Measurements from ENCODE around the gene LRRK1. TPM values are rescaled to one million over a fixed set of nuclear protein-coding genes. Genes with fewer than 3 reads are reported as not detected.

LRRK1 gene
- total and polyA plus RNA-seq, 2 donors (not counting 1 experiment from before 2014, with no cell fraction given): 19.8 to 53.0 TPM

GRCh38 chr15:101118116-101118515, 199.0 kb downstream of the LRRK1 start:
- no peak for ATAC-seq (ENCODE audit: low read depth)
- no peak for TF ChIP-seq CTCF (IDR thresholded peaks at IDR 0.05)
- POLR2A ChIA-PET: no interaction called here
- 97% methylated on average over 8 of the region's 9 CpGs for WGBS (ENCODE audit: insufficient coverage)
- Histone ChIP-seq H2AFZ (ENCODE audit: insufficient read depth, low read depth, low read length, poor library complexity, severe bottlenecking) (no peak overlapping the region), H3K4me1 (ENCODE audit: control insufficient read depth in 2 of 2, insufficient read depth in 2 of 2, low read length in 2 of 2) (peaks cover 17 to 24% of the 10 kb centered on the region in 2 donors), H3K36me3 (replicated peaks in 1 of 2; ENCODE audit: control extremely low read depth in 1 of 2, control insufficient read depth in 1 of 2, extremely low read depth in 1 of 2, insufficient read depth in 2 of 2, low read length in 1 of 2) (no peaks in the 10 kb centered on the region), H3K79me2 (ENCODE audit: control insufficient read depth, insufficient read depth, low read length) (peaks cover 11% of the 10 kb centered on the region), H3K9me3 (ENCODE audit: control extremely low read depth in 1 of 3, control insufficient read depth in 2 of 3, insufficient read depth in 1 of 3, low read length in 2 of 3) (no peaks in the 10 kb centered on the region), H3K27me3 (replicated peaks in 1 of 4; ENCODE audit: control extremely low read depth in 1 of 4, control insufficient read depth in 3 of 4, insufficient read depth in 4 of 4, low read length in 3 of 4) (peaks cover 0 to 6% (median 2%) of the 10 kb centered on the region in 4 experiments), H4K20me1 (ENCODE audit: control insufficient read depth, insufficient read depth, low read length, poor library complexity, severe bottlenecking) (no peaks in the 10 kb centered on the region), H3K9ac (ENCODE audit: low read length) (no peak overlapping the region), H3K4me2 (replicated peaks; ENCODE audit: low read depth, low read length, poor library complexity, severe bottlenecking) (no peak overlapping the region), H3K4me3 (ENCODE audit: control extremely low read depth in 1 of 5, extremely low read depth in 1 of 5, insufficient read depth in 1 of 5, low read depth in 2 of 5, low read length in 4 of 5) (no peak overlapping the region), H3K27ac (ENCODE audit: low read length in 2 of 2) (no peak overlapping the region)
- Mint-ChIP-seq H3K4me3 (no peak overlapping the region), H3K27ac (no peak overlapping the region), H3K4me1 (peaks cover 20% of the 10 kb centered on the region), H3K9me3 (ENCODE audit: insufficient read depth) (no peaks in the 10 kb centered on the region), H3K27me3 (no peaks in the 10 kb centered on the region)
- intact Hi-C loops (cut with micrococcal nuclease): no loop called here
- DNase-seq: no peak
- CTCF ChIA-PET: no interaction called here

- Histone ChIP-seq H3K36me3 (replicated peaks in 1 of 2; ENCODE audit: control extremely low read depth in 1 of 2, control insufficient read depth in 1 of 2, extremely low read depth in 1 of 2, insufficient read depth in 2 of 2, low read length in 1 of 2) (no peaks in the 10 kb centered on the region), H3K4me1 (ENCODE audit: control insufficient read depth in 2 of 2, insufficient read depth in 2 of 2, low read length in 2 of 2) (peaks cover 17 to 24% of the 10 kb centered on the region in 2 donors), H3K9me3 (ENCODE audit: control extremely low read depth in 1 of 3, control insufficient read depth in 2 of 3, insufficient read depth in 1 of 3, low read length in 2 of 3) (no peaks in the 10 kb centered on the region), H3K27ac (ENCODE audit: low read length in 2 of 2) (no peak overlapping the region), H3K79me2 (ENCODE audit: control insufficient read depth, insufficient read depth, low read length) (peaks cover 11% of the 10 kb centered on the region), H3K9ac (ENCODE audit: low read length) (no peak overlapping the region), H4K20me1 (ENCODE audit: control insufficient read depth, insufficient read depth, low read length, poor library complexity, severe bottlenecking) (no peaks in the 10 kb centered on the region), H3K4me3 (ENCODE audit: control extremely low read depth in 1 of 5, extremely low read depth in 1 of 5, insufficient read depth in 1 of 5, low read depth in 2 of 5, low read length in 4 of 5) (no peak overlapping the region), H3K4me2 (replicated peaks; ENCODE audit: low read depth, low read length, poor library complexity, severe bottlenecking) (no peak overlapping the region), H3K27me3 (replicated peaks in 1 of 4; ENCODE audit: control extremely low read depth in 1 of 4, control insufficient read depth in 3 of 4, insufficient read depth in 4 of 4, low read length in 3 of 4) (peaks cover 0 to 6% (median 2%) of the 10 kb centered on the region in 4 experiments), H2AFZ (ENCODE audit: insufficient read depth, low read depth, low read length, poor library complexity, severe bottlenecking) (no peak overlapping the region)
- ATAC-seq (ENCODE audit: low read depth) (no peak), DNase-seq (no peak)
- CTCF ChIA-PET: interaction anchor here (1.1 kb wide), 1 partner anchor 140 kb away, joined by 3 read pairs; no protein-coding TSS in a partner anchor
- Mint-ChIP-seq H3K4me3 (no peak overlapping the region), H3K27ac (no peak overlapping the region), H3K4me1 (peaks cover 22% of the 10 kb centered on the region), H3K9me3 (ENCODE audit: insufficient read depth) (no peaks in the 10 kb centered on the region), H3K27me3 (no peaks in the 10 kb centered on the region)
- TF ChIP-seq EZH2 (IDR thresholded peaks at IDR 0.05; ENCODE audit: borderline replicate concordance, insufficient read depth, low read depth, low read length, poor library complexity, severe bottlenecking): no peak
- TF ChIP-seq CTCF (IDR thresholded peaks at IDR 0.05): no peak
- WGBS (ENCODE audit: insufficient coverage): over 99% methylated on average over 10 of the region's 10 CpGs
- intact Hi-C loops (cut with micrococcal nuclease): no loop called here
- POLR2A ChIA-PET: no interaction called here
These were observed 199.5 kb downstream of the LRRK1 start for GRCh38 chr15:101118615-101119014.
